SK-N-SH (cell line): ENCODE measurements around the gene KCNE1.
"Not testable (repeated sequence)": the region's sequence is repeated elsewhere in the genome, so short reads cannot be mapped to it uniquely, and the experiment has no call there.

Source experiments
- CTCF ChIP-seq: fragments of 200-600 bp; sonication (generic); IDR thresholded peaks from 2 replicates; pipeline ENCODE4 v1.6.1; 2017; ENCODE audit warnings: antibody characterized with exemption, mild to moderate bottlenecking, moderate library complexity
- FOXM1 ChIP-seq: IDR thresholded peaks from 2 replicates; pipeline ENCODE4 v1.4.0; 2012; ENCODE audit warnings: low read depth, mild to moderate bottlenecking
- REST ChIP-seq: IDR thresholded peaks from 2 replicates; pipeline ENCODE4 v1.6.1; 2012; ENCODE audit warnings: mild to moderate bottlenecking, low read depth, low read length, moderate library complexity
- TAF1 ChIP-seq: IDR thresholded peaks from 2 replicates; pipeline ENCODE4 v1.6.1; 2012; ENCODE audit warnings: low read depth, mild to moderate bottlenecking, low read length, moderate library complexity, borderline replicate concordance
- USF2 ChIP-seq: fragments of 150-350 bp; IDR thresholded peaks from 2 replicates; pipeline ENCODE4 v1.6.1; 2017; ENCODE audit warnings: antibody characterized with exemption, low read length, low read depth, borderline replicate concordance

- TF ChIP-seq TAF1, CTCF, REST, FOXM1, USF2: not testable (repeated sequence)
Measured at GRCh38 chr21:34554670-34555069, 42.7 kb upstream of the KCNE1 start.
